ENCODE measurements around the gene CTR9.

DNA sequence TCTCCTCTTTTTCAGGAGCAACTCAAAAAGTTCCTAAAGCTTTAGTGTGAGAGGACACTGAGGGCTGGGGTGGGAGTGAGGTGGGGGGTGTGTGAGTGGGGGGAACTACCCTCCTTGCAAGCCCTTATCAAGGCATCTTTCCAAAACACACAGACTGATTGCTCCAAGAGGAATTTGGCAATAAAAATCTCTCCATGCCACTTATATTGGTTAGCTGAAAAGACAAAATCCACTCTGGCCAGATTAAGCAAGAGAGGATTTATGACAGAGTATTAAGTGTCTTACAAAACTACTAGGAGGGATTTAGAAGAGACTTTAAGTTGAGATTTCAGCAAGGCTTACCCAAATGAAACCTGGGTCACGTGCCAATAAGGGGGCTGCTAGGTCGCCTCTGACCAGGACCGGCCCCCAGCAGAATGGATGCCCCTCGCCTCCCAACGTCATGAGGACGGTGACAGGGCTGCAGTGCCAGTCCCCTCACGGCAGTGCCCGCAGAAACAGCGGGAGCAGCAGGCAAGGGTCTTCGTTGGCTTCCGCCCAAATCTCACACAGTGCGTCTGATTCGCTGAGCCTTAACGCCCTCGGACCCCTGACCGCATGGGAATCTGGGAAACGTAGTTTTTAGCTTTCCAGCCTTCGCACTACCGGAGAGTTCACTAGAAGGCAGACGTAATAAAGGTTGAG lies 22.1 kb upstream of the CTR9 start:
- no peak for TF ChIP-seq CTCF (IDR thresholded peaks at IDR 0.05; ENCODE audit: low read depth, low read length, poor library complexity, severe bottlenecking)
- no peak for TF ChIP-seq EZH2phosphoT487 (IDR thresholded peaks at IDR 0.05; ENCODE audit: borderline replicate concordance, low read length)

Measured in DOHH2 (cell line).